GM21528 (cell line): ENCODE measurements around the gene NCK2.
"Not testable (repeated sequence)": the region's sequence is repeated elsewhere in the genome, so short reads cannot be mapped to it uniquely, and the experiment has no call there.

Experiments
- ATAC-seq: cut with Tn5 transposase; IDR thresholded peaks from one replicate; pipeline ENCODE4 v1.9.1; 2021; ENCODE audit warnings: mild to moderate bottlenecking, moderate library complexity; ENCODE audit not compliant: unreplicated experiment, low FRiP score

NCK2 gene

GRCh38 chr2:105754011-105754410 lies 9.3 kb downstream of the NCK2 start:
- no peak for ATAC-seq

GRCh38 chr2:105754994-105755393 lies 10.3 kb downstream of the NCK2 start:
- no peak for ATAC-seq

- no peak for ATAC-seq
Observed at GRCh38 chr2:105755895-105756294, 11.2 kb downstream of the NCK2 start.

- ATAC-seq: no peak
Observed at GRCh38 chr2:105756435-105756834, 11.7 kb downstream of the NCK2 start.

GRCh38 chr2:105756865-105757264 lies 12.2 kb downstream of the NCK2 start:
- not testable (repeated sequence) for ATAC-seq

GRCh38 chr2:105757433-105757832 lies 12.7 kb downstream of the NCK2 start:
- ATAC-seq: no peak

GRCh38 chr2:105760191-105760590 lies 15.5 kb downstream of the NCK2 start:
- ATAC-seq: no peak

GRCh38 chr2:105760639-105761337 lies 16.1 kb downstream of the NCK2 start:
- no peak for ATAC-seq

- no peak for ATAC-seq
Observed at GRCh38 chr2:105761931-105762515, 17.3 kb downstream of the NCK2 start.

- ATAC-seq: no peak
Observed at GRCh38 chr2:105763076-105763475, 18.4 kb downstream of the NCK2 start.

GRCh38 chr2:105764059-105764458 lies 19.3 kb downstream of the NCK2 start:
- no peak for ATAC-seq

GRCh38 chr2:105765415-105766299 lies 20.9 kb downstream of the NCK2 start:
- ATAC-seq: no peak

GRCh38 chr2:105766300-105766866 lies 21.7 kb downstream of the NCK2 start:
- ATAC-seq: no peak

GRCh38 chr2:105768176-105768575 lies 23.5 kb downstream of the NCK2 start:
- no peak for ATAC-seq

- no peak for ATAC-seq
Observed at GRCh38 chr2:105768961-105769452, 24.3 kb downstream of the NCK2 start.

- no peak for ATAC-seq
Observed at GRCh38 chr2:105769504-105769903, 24.8 kb downstream of the NCK2 start.

- ATAC-seq: no peak
Observed at GRCh38 chr2:105770149-105770548, 25.4 kb downstream of the NCK2 start.

GRCh38 chr2:105771291-105771690 lies 26.6 kb downstream of the NCK2 start:
- ATAC-seq: not testable (repeated sequence)

GRCh38 chr2:105771836-105772235 lies 27.1 kb downstream of the NCK2 start:
- ATAC-seq: no peak

GRCh38 chr2:105772362-105772761 lies 27.6 kb downstream of the NCK2 start:
- no peak for ATAC-seq

- ATAC-seq: no peak
Observed at GRCh38 chr2:105773568-105773967, 28.9 kb downstream of the NCK2 start.
